ENCODE results near the gene PODXL2.

Gene PODXL2

GRCh38 chr3:127709320-127710060 lies 80.5 kb downstream of the PODXL2 start:
- no peak overlapping the region for H3K4me3 ChIP-seq (ENCODE audit: low read depth, low read length)
- no peaks in the 10 kb centered on the region for H3K36me3 ChIP-seq
- TF ChIP-seq CTCF (IDR thresholded peaks at IDR 0.05; ENCODE audit: low read depth, low read length): no peak

GRCh38 chr3:127710155-127710941 lies 81.4 kb downstream of the PODXL2 start:
- no peaks in the 10 kb centered on the region for H3K27me3 ChIP-seq (ENCODE audit: insufficient read depth, low read depth, severe bottlenecking)
- TF ChIP-seq CTCF (IDR thresholded peaks at IDR 0.05; ENCODE audit: low read depth, low read length): no peak
- no peak overlapping the region for H3K4me3 ChIP-seq (ENCODE audit: low read depth, low read length)
- no peak for DNase-seq
- no peaks in the 10 kb centered on the region for H3K36me3 ChIP-seq
- no peak overlapping the region for H3K27ac ChIP-seq
- H3K9me3 ChIP-seq (ENCODE audit: severe bottlenecking): no peaks in the 10 kb centered on the region

More at GRCh38 chr3:127709320-127710060, 80.5 kb downstream of the PODXL2 start:
- no peak for DNase-seq
- Histone ChIP-seq H3K9me3 (ENCODE audit: severe bottlenecking) (no peaks in the 10 kb centered on the region), H3K27me3 (ENCODE audit: insufficient read depth, low read depth, severe bottlenecking) (no peaks in the 10 kb centered on the region), H3K27ac (no peak overlapping the region)

- no peaks in the 10 kb centered on the region for H3K9me3 ChIP-seq (ENCODE audit: severe bottlenecking)
- no peak overlapping the region for H3K27ac ChIP-seq
Observed at GRCh38 chr3:127711021-127711695, 82.2 kb downstream of the PODXL2 start.

GRCh38 chr3:127711896-127712295 lies 82.9 kb downstream of the PODXL2 start:
- DNase-seq: no peak
- Histone ChIP-seq H3K9me3 (ENCODE audit: severe bottlenecking) (no peaks in the 10 kb centered on the region), H3K27me3 (ENCODE audit: insufficient read depth, low read depth, severe bottlenecking) (no peaks in the 10 kb centered on the region), H3K36me3 (no peaks in the 10 kb centered on the region), H3K4me3 (ENCODE audit: low read depth, low read length) (no peak overlapping the region), H3K27ac (no peak overlapping the region)
- no peak for TF ChIP-seq CTCF (IDR thresholded peaks at IDR 0.05; ENCODE audit: low read depth, low read length)

More at GRCh38 chr3:127711021-127711695, 82.2 kb downstream of the PODXL2 start:
- no peaks in the 10 kb centered on the region for H3K27me3 ChIP-seq (ENCODE audit: insufficient read depth, low read depth, severe bottlenecking)
- TF ChIP-seq CTCF (IDR thresholded peaks at IDR 0.05; ENCODE audit: low read depth, low read length): no peak
- no peaks in the 10 kb centered on the region for H3K36me3 ChIP-seq
- no peak for DNase-seq
- H3K4me3 ChIP-seq (ENCODE audit: low read depth, low read length): no peak overlapping the region

- no peak for TF ChIP-seq CTCF (IDR thresholded peaks at IDR 0.05; ENCODE audit: low read depth, low read length)
- no peaks in the 10 kb centered on the region for H3K9me3 ChIP-seq (ENCODE audit: severe bottlenecking)
- H3K27me3 ChIP-seq (ENCODE audit: insufficient read depth, low read depth, severe bottlenecking): no peaks in the 10 kb centered on the region
- no peak for DNase-seq
- no peak overlapping the region for H3K4me3 ChIP-seq (ENCODE audit: low read depth, low read length)
- no peak overlapping the region for H3K27ac ChIP-seq
- H3K36me3 ChIP-seq: no peaks in the 10 kb centered on the region
Observed at GRCh38 chr3:127712461-127712860, 83.5 kb downstream of the PODXL2 start.

Data from WERI-Rb-1 (cell line).